Transverse colon (tissue), 4 donors: Measurements from ENCODE around the gene SEPTIN2. TPM values are rescaled to one million over a fixed set of nuclear protein-coding genes. Genes with fewer than 3 reads are reported as not detected.

ENCODE experiments used
- DNase-seq: peaks from one replicate; pipeline ENCODE4 v3.0.0-alpha.2; 2019
- H3K27ac ChIP-seq, 4 donors: fragments of 200-600 bp; sonication (generic); 2 replicates each; pipeline ENCODE4 v1.5.1; 2016 to 2018; ENCODE audit warnings: inconsistent platforms in 4 of 4
- H3K27me3 ChIP-seq: fragments of 200-600 bp; sonication (generic); 2 replicates; pipeline ENCODE4 v1.5.1; 2017; ENCODE audit warnings: inconsistent platforms
- H3K36me3 ChIP-seq, 4 donors: fragments of 200-600 bp; sonication (generic); 2 replicates each; pipeline ENCODE4 v1.5.1; 2017 to 2019; ENCODE audit warnings: inconsistent platforms in 4 of 4
- H3K4me1 ChIP-seq, 4 donors: fragments of 200-600 bp; sonication (generic); 2 replicates each; pipeline ENCODE4 v1.5.1; 2017 to 2020; ENCODE audit warnings: inconsistent platforms in 4 of 4
- H3K4me3 ChIP-seq, 4 donors: fragments of 200-600 bp; sonication (generic); 1 replicate in 1 of 4; 2 replicates in 3 of 4; pipeline versions ENCODE4 v1.5.1 to v1.6.1; 2017 to 2019; ENCODE audit warnings: inconsistent platforms in 4 of 4
- H3K9me3 ChIP-seq, 2 donors: fragments of 200-600 bp; sonication (generic); 2 replicates each; pipeline ENCODE4 v1.5.1; 2017 to 2019; ENCODE audit warnings: inconsistent platforms in 2 of 2
- CTCF ChIP-seq, 5 experiments: fragments of 200-600 bp in 3 of 5; fragments of 450-650 bp in 2 of 5; sonication (generic) in 3 of 5; IDR thresholded peaks; 1 replicate in 2 of 5; 2 replicates in 3 of 5; pipeline ENCODE4 v1.5.1; 2016 to 2017; ENCODE audit warnings: antibody characterized with exemption in 5 of 5, inconsistent platforms in 3 of 5, mild to moderate bottlenecking in 2 of 5, moderate library complexity in 1 of 5
- EP300 ChIP-seq: sonication (generic); formaldehyde crosslinking; IDR thresholded peaks from one replicate; pipeline ENCODE4 v1.6.1; 2017; ENCODE audit warnings: antibody characterized with exemption, low read depth
- POLR2A ChIP-seq: fragments of 450-650 bp; IDR thresholded peaks from one replicate; pipeline ENCODE4 v1.6.1; 2016; ENCODE audit warnings: antibody characterized with exemption, mild to moderate bottlenecking, moderate library complexity
- POLR2AphosphoS5 ChIP-seq, 3 donors: sonication (generic); formaldehyde crosslinking; IDR thresholded peaks; one replicate each; pipeline ENCODE4 v1.6.1; 2016; ENCODE audit warnings: antibody characterized with exemption in 3 of 3
- WGBS, 2 donors: methylation state at CpG; one replicate each; pipeline ENCODE4 v1.1.5; 2018; ENCODE audit warnings: low coverage in 1 of 2; 5-methylcytosine and 5-hydroxymethylcytosine counted together
- in situ Hi-C, 4 donors: fragments of 200-750 bp; cut with MboI; loops; one replicate each; pipeline versions ENCODE4 v1.15.0 to v1.15.1; 2017; ENCODE audit warnings: low sequenced_read_pairs in 3 of 4, low pct_ligation_motif_present in 1 of 4, low pct_unique_long_range_greater_than_20kb in 1 of 4
- intact Hi-C: fragments of 100-400 bp; cut with DNase I; formaldehyde crosslinking; loops from one replicate; pipeline ENCODE4 v1.15.1; 2023; ENCODE audit warnings: low total_unique reads
- total RNA-seq, 4 donors: library from RNA; depleted of rRNA; stranded (reverse); fragments of >200 nt; gene quantifications; one replicate each; pipeline ENCODE4 v1.1.0, GENCODE V29; 2016

SEPTIN2 gene
- total RNA-seq, 4 donors from 2014 or later, result 116 to 264 (median 180) TPM

- intact Hi-C loops (no loop called here), in situ Hi-C loops (no loop called here)
- TF ChIP-seq EP300, result no peak
- TF ChIP-seq CTCF (IDR thresholded peaks at IDR 0.05), result no peak
- TF ChIP-seq POLR2A, result no peak
- no peak for TF ChIP-seq POLR2AphosphoS5 (IDR thresholded peaks at IDR 0.05)
- Histone ChIP-seq H3K27ac (no peak overlapping the region), H3K27me3 (no peaks in the 10 kb centered on the region), H3K9me3 (no peaks in the 10 kb centered on the region), H3K4me3 (no peak overlapping the region), H3K4me1 (peaks cover 3 to 47% (median 16%) of the 10 kb centered on the region in 4 donors), H3K36me3 (peaks cover 0 to 12% (median 5%) of the 10 kb centered on the region in 4 donors)
- no peak for DNase-seq
Observed at GRCh38 chr2:241324775-241325174, 9.1 kb downstream of the SEPTIN2 start.

GRCh38 chr2:241325257-241325656 is 9.5 kb downstream of the SEPTIN2 start:
- Histone ChIP-seq H3K27me3 (no peaks in the 10 kb centered on the region), H3K4me3 (no peak overlapping the region), H3K9me3 (no peaks in the 10 kb centered on the region), H3K36me3 (peaks cover 0 to 12% (median 5%) of the 10 kb centered on the region in 4 donors), H3K27ac (no peak overlapping the region), H3K4me1 (peaks cover 3 to 43% (median 16%) of the 10 kb centered on the region in 4 donors)
- in situ Hi-C loops (no loop called here), intact Hi-C loops (no loop called here)
- no peak for TF ChIP-seq CTCF (IDR thresholded peaks at IDR 0.05)
- TF ChIP-seq POLR2A, result no peak
- no peak for TF ChIP-seq EP300
- TF ChIP-seq POLR2AphosphoS5 (IDR thresholded peaks at IDR 0.05), result no peak
- 87 to 100% methylated on average over 1 of the region's 1 CpG for WGBS, 2 donors
- no peak for DNase-seq

GRCh38 chr2:241329669-241330615 is 14.2 kb downstream of the SEPTIN2 start:
- intact Hi-C loops, result no loop called here
- Histone ChIP-seq H3K4me1 (no peaks in the 10 kb centered on the region), H3K27ac (no peak overlapping the region), H3K4me3 (no peak overlapping the region), H3K36me3 (peaks cover 0 to 20% (median 6%) of the 10 kb centered on the region in 4 donors), H3K9me3 (no peaks in the 10 kb centered on the region), H3K27me3 (no peaks in the 10 kb centered on the region)
- 88 to 89% methylated on average over 9 to 11 of the region's 11 CpGs for WGBS, 2 donors
- no peak for DNase-seq
- in situ Hi-C loops, result no loop called here
- TF ChIP-seq CTCF (IDR thresholded peaks at IDR 0.05), result no peak
- no peak for TF ChIP-seq POLR2A
- no peak for TF ChIP-seq EP300
- TF ChIP-seq POLR2AphosphoS5 (IDR thresholded peaks at IDR 0.05), result no peak

- H3K27me3 ChIP-seq, result no peaks in the 10 kb centered on the region
- in situ Hi-C loops, result no loop called here
- no peak overlapping the region for H3K27ac ChIP-seq
- WGBS, 2 donors, result 90 to 94% methylated on average over 4 of the region's 4 CpGs
- no peaks in the 10 kb centered on the region for H3K9me3 ChIP-seq
- TF ChIP-seq POLR2AphosphoS5 (IDR thresholded peaks at IDR 0.05) (no peak), EP300 (no peak), CTCF (IDR thresholded peaks at IDR 0.05) (no peak), POLR2A (no peak)
- peaks cover 0 to 26% (median 6%) of the 10 kb centered on the region in 4 donors for H3K36me3 ChIP-seq
- H3K4me3 ChIP-seq, result no peak overlapping the region
- intact Hi-C loops, result no loop called here
- DNase-seq, result no peak
- no peaks in the 10 kb centered on the region for H3K4me1 ChIP-seq
Observed at GRCh38 chr2:241330616-241330981, 14.9 kb downstream of the SEPTIN2 start.
